HUDEP-2 (cell line): Measurements from ENCODE around the gene FBXO46.
"Not testable (repeated sequence)": the region's sequence is repeated elsewhere in the genome, so short reads cannot be mapped to it uniquely, and the experiment has no call there.

Experiments
- DNase-seq, 76 experiments: peaks; one replicate each; lab custom pipeline; 2025; ENCODE audit not compliant: unreplicated experiment in 76 of 76; lab: John Stamatoyannopoulos, UW

FBXO46 gene

GRCh38 chr19:45766296-45766868 is 35.7 kb upstream of the FBXO46 start:
- no peak for DNase-seq

- DNase-seq: no peak
These were observed 35.1 kb upstream of the FBXO46 start for GRCh38 chr19:45765702-45766295.

DNA sequence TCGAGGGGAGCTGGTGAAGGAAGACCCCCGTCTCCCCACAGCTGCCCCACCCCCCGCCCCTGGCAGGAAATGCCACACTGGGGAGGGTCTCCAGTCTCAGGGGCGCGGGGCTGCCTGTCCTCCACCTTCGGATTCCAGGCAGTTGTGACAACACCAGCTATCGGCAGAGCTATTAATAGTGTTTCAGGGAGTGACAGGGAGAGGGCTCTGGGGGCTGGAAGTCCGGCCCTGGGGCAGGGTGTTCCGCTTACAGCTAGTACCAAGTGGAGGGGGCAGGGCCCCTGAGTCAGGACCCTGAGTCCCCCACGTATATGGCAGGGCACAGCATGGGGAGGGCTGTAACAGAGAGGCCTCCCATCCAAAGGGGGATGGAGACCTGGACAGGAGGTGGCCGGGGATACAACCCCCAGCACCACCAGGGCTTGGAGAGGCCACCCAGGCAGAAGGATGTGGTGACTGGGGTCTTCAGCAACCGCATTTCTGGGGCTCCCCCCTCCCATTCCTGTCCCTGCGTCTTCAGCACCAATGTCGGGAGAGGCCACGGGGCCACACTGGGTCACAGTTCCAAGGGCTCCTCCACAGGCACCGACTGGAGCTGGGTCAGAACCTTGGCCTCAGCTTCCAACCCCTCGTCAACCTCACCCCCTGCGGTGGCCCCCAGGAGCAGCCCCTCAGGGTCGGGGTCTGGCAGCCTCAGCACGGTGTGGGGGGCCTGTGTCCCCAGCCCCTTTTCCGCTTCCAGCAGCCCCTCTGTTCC is 34.4 kb upstream of the FBXO46 start:
- no peak for DNase-seq

DNA sequence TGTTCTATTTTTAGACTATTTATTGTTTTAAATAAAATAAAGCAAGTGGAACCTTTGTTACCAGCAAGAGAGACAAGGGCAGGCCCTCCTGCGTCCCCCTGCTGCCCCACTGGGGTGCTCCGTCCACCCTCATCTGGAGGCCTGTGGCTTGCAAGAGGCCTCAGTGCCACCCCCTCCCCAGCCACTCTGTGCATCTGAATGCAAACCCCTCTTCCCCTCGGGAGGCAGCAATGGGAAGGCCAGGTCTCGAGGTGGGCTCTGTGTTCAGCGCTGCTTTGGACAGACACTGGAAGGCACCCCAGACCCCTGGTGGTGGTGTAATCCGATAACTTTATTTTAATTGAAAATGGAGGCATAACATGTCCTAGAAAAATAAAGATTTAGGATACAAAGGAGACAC is 33.8 kb upstream of the FBXO46 start:
- no peak for DNase-seq

GRCh38 chr19:45763691-45764294 is 33.1 kb upstream of the FBXO46 start:
- DNase-seq: no peak

DNA sequence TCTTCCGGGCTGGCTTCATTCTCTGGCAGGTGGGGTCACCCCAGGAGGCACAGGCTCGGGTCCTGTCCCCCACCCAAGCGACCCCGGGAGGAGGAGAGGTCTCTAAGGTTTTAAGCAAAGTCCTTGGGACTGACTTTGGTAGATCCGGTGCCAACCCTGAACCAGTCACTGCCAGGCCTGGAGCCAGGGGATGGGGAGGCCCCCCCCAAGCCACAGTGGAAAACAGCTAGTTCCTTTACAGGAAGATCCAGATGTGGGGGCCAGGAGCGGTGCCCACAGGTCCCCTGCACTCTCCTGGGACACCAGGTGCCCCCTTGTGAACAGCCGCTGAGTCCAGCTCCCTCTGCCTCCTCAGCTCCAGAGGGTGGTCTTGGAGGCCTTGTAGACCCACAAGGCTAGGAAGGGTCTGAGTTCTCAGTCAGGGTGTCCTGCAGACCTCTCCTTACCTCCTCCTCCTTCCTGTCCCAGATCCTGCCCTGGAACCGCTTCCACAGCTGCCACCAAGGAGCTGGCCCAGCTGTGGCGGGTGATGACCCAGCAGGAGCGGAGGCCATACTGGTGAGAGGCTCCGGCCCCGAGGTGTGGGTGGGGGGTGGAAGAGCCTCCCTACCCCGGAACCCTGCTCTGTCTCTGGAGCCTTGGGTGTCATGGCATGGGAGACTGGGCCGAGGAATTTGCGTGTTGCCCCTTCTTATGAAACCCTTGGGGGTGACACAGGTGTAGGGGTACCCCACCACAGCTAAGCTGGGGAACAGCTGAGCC is 32.4 kb upstream of the FBXO46 start:
- DNase-seq: no peak

DNA sequence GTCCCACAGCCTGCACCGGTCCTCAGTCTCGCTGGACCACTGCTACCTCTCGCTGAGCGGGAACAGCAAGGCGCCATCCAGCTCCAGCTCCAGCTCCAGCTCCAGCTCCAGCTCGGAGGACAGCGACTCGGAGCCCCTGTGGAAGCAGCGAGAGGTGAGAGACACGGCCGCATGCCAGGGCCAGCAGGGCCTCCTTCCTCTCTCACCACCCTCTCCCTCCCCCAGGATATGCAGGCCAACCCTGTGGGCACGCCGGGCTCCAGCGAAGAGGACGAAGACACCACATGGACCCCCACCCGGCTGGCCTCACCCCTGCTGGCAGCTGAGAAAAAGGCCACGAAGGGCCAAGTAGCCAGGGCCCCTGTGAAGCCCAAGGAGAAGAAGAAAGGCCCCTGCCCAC is 31.0 kb upstream of the FBXO46 start:
- DNase-seq: no peak

DNA sequence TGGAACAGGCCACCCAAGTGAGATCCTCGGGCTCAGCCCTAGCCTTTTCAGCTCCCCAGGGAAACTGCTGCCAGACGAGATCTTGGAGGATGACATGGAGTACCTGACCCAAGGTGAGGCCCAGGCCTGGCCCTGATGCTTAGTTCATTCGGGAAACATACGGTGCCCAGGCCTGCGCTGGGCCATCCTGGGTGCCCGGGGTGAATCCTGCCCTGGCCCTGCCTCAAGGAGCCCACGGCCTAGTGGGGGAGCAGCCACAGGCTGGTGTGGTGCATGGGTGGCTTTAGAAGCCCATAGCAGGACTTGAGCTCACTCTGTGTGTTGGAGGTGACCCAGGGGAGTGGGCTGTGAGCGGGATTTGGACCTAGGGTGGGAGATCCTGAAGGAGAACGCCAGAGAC is 28.2 kb upstream of the FBXO46 start:
- no peak for DNase-seq

DNA sequence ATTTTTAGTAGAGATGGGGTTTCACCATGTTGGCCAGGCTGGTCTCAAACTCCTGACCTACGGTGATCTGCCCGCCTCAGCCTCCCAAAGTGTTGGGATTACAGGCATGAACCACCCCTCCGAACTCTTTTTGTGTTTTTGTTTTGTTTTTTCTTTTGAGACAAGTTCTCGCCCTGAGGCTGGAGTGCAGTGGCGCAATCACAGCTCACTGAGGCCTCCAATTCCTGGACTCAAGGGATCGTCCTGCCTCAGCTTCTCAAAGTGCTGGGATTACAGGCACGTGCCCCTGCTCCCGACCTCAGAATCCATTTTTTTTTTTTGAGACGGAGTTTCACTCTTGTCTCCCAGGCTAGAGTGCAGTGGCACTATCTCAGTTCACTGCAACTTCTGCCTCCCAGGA is 27.0 kb upstream of the FBXO46 start:
- no peak for DNase-seq

DNA sequence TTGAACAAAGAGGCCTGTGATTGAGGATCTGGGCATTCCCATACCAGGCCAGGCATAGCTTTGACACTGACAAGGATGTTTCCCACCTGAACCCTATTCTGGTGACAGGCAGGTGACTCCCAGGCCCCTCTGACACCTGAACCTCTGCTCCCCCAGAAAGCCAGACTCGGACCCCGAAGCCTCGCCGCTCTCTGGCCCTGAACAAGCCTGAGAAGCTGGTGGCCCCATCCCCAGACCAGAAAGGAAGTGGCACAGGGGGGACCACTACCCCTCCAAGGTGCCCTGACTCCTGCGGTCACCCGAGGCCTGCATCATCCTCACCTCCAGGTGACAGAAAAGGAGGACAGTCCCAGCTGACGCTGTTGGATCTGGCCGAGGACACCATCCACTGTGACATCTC is 23.6 kb upstream of the FBXO46 start:
- DNase-seq: no peak

- DNase-seq: peak in 22 of 76 experiments; percentile 7 to 56 (median 30)
These were observed 22.9 kb upstream of the FBXO46 start for GRCh38 chr19:45753548-45753947.

DNA sequence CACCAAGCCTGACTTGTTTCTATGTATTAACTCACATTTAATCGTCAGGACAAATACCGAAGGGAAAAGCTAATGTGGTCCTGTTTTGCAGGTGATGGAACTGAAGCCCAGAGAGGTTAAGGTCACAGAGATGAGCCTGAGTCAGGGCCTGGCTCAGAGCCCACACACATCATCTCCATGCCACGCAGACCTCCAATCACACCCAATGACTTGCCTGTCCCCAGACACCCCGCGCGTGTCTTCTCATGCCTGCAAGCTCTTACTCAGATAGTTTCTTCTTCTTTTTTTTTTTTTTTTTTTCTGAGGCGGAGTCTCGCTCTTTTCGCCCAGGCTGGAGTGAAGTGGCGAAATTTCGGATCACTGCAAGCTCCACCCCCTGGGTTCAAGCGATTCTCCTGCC is 21.9 kb upstream of the FBXO46 start:
- DNase-seq: no peak

GRCh38 chr19:45751483-45751882 is 20.8 kb upstream of the FBXO46 start:
- DNase-seq: not testable (repeated sequence)

GRCh38 chr19:45747513-45747912 is 16.8 kb upstream of the FBXO46 start:
- DNase-seq: no peak

DNA sequence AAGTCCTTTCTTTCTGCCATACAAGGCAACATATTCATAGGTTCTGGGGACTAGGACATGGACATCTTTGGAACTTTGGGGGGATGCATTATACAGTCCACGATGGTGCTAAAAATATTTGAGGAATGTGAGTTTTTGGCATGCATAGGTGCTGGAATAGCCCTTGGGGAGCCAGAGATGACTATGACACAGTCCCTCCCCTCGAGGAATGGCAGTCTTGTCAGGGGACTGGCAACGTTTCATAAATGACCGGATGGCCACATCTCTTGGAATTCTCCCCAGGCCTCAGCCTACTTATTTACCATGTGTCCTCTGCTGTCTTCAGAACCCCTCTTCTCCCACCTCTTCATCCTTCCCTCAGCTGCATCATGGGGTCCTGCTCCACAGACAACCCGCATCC is 16.2 kb upstream of the FBXO46 start:
- no peak for DNase-seq

- DNase-seq: no peak
These were observed 14.9 kb upstream of the FBXO46 start for GRCh38 chr19:45745606-45746005.

DNA sequence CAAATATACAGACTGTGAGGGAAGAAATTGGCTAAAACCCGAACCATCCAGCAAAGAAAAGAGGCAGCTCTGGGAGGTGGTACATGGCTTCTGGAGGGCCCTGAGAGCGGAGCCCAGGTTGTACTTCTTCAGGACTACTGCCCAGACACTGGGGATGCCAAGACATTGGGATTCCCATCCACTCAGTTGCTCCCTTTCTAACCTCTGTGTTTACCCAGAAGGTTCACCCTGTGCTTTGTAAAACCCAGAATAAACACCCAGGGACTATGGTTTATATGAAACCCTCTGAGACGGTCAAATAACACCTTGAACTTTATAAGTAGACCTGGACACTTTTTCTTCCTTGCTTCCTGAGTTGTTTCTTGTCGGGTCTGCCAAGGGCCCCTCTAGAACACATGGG is 12.3 kb upstream of the FBXO46 start:
- DNase-seq: no peak

DNA sequence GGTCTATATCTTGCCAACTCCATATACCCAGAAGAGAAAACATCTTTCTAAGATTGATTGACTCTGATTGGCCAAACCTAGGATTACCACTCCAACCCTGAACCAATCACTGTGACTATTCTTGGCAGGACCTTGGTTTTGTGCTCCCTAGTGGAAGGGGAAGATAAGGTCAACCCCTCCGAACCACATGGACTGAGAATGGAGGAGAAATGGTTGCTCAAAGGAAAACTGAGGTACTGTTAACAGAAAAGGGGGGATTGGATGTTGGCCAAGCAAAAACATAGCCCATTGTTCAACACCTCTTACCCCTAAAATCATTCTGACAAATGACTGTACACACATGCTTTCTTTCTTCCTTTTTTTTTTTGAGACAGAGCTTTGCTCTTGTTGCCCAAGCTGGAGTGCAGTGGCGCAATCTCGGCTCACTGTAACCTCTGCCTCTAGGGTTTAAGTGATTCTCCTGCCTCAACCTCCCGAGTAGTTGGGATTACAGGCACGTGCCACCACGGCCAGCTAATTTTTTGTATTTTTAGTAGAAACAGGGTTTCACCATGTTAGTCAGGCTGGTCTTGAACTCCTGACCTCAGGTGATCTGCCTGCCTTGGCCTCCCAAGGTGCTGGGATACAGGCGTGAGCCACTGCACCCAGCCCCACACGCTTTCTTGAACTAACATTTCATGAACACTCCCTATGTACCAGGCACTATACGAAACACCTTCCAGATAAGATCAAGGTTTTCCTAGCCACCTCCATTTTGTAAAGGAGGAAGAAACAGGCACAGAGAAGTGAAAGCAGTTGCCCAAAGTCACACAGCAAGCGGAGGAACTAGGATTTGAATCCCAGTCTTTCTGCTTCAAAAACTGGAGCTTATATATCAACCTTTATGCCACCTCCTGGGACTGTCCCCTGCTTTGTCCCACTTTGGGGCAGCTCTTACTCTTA is 9.1 kb upstream of the FBXO46 start:
- peak in 11 of 76 experiments; percentile 17 to 53 (median 27) for DNase-seq

GRCh38 chr19:45733160-45733810 is 2.6 kb upstream of the FBXO46 start, which contains the start of gene MEIOSIN:
Gene MEIOSIN (plus strand): TSS chr19:45733439. CDS start chr19:45735377, 1,938 bp downstream.
- DNase-seq: no peak
